ENCODE measurements around the gene ZFP91. TPM values are rescaled to one million over a fixed set of nuclear protein-coding genes. Genes with fewer than 3 reads are reported as not detected.

ZFP91 gene
- total RNA-seq, 4 donors from 2014 or later = 45.9 to 52.4 (median 47.5) TPM

DNA sequence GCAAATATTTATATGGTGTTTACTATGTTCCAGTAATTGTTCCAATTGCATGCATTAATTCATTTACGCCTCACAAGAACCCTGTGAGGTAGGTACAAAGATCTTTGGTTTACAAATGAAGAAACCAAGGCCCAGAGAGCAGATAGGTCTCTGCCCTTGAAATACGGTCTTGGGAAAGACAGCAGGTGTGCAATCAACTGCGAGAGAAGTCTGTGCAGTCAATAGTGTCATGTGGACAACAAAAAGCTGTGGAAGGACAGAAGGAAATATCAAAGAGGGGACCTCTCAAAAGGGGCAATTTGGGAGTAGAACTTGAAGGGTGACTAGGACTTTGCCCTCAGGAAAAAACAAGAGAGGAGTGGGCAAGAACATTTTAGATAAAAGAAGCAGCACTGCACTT, 52.5 kb downstream of the ZFP91 start:
- Histone ChIP-seq H3K27me3 (no peaks in the 10 kb centered on the region), H3K27ac (no peak overlapping the region)
- no peak for DNase-seq (ENCODE audit: low spot score in 2 of 2)

DNA sequence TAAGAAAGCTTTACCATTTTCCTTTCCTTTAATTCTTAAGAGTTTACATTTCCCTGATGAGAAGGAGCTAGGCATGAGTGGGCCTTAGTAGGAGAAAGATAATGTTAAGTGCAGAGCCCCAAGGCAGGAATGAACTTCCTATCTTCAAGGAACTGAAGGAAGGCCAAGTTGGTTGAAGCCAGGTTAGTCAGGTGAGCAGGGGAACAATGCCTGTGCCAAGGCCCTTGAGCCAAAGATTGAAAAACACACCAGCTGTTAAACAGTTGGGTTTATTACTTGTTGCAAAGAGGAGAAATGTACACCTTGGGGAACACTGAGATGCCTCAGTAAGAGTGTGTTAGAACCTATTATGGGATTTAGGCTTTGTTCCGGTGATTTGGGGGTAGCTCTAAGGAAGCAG, 53.6 kb downstream of the ZFP91 start:
- H3K27ac ChIP-seq = no peak overlapping the region
- 79% methylated on average over 1 of the region's 1 CpG for WGBS
- H3K36me3 ChIP-seq = no peaks in the 10 kb centered on the region
- TF ChIP-seq, protein P1, sequence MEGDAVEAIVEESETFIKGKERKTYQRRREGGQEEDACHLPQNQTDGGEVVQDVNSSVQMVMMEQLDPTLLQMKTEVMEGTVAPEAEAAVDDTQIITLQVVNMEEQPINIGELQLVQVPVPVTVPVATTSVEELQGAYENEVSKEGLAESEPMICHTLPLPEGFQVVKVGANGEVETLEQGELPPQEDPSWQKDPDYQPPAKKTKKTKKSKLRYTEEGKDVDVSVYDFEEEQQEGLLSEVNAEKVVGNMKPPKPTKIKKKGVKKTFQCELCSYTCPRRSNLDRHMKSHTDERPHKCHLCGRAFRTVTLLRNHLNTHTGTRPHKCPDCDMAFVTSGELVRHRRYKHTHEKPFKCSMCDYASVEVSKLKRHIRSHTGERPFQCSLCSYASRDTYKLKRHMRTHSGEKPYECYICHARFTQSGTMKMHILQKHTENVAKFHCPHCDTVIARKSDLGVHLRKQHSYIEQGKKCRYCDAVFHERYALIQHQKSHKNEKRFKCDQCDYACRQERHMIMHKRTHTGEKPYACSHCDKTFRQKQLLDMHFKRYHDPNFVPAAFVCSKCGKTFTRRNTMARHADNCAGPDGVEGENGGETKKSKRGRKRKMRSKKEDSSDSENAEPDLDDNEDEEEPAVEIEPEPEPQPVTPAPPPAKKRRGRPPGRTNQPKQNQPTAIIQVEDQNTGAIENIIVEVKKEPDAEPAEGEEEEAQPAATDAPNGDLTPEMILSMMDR (IDR thresholded peaks at IDR 0.05) = no peak
- TF ChIP-seq POLR2A (IDR thresholded peaks at IDR 0.05) = no peak
- TF ChIP-seq EP300 (IDR thresholded peaks at IDR 0.05) = no peak
- TF ChIP-seq POLR2AphosphoS5 (IDR thresholded peaks at IDR 0.05) = no peak
- no peaks in the 10 kb centered on the region for H3K27me3 ChIP-seq
- H3K9me3 ChIP-seq = no peaks in the 10 kb centered on the region
- peaks cover 11% of the 10 kb centered on the region for H3K4me1 ChIP-seq
- no peak for DNase-seq (ENCODE audit: low spot score in 2 of 2)
- no peak overlapping the region for H3K4me3 ChIP-seq

More for the DNA sequence above, 52.5 kb downstream of the ZFP91 start:
- H3K36me3 ChIP-seq = no peaks in the 10 kb centered on the region
- no peak overlapping the region for H3K4me3 ChIP-seq
- TF ChIP-seq POLR2A (IDR thresholded peaks at IDR 0.05) = no peak
- no peak for TF ChIP-seq EP300 (IDR thresholded peaks at IDR 0.05)
- TF ChIP-seq POLR2AphosphoS5 (IDR thresholded peaks at IDR 0.05) = no peak
- TF ChIP-seq, protein P1 (IDR thresholded peaks at IDR 0.05) = no peak
- WGBS = 92% methylated on average over 3 of the region's 3 CpGs
- H3K4me1 ChIP-seq = peaks cover 21% of the 10 kb centered on the region
- H3K9me3 ChIP-seq = no peaks in the 10 kb centered on the region

DNA sequence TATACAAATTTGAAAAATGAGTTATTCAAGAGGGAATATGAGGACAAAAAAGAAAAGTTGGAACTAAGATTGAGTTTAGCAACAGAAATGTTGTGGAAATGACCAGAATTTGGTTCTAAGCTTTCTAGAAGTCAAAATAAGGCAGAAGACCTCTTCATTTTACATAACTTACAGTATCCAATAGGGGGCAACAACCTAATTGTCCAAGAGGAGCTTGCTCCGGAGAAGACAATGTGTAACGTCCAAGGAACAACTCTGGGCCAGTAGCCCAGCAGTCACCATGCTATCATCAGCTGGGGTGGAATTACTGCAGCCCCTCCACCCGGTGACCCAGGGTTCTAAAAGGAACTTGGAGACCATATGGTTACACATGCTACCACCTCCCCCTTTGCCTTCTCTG, 57.7 kb downstream of the ZFP91 start:
- H3K4me1 ChIP-seq = peaks cover 11% of the 10 kb centered on the region
- no peak overlapping the region for H3K27ac ChIP-seq
- 62% methylated on average over 3 of the region's 3 CpGs for WGBS
- H3K4me3 ChIP-seq = no peak overlapping the region
- no peak for TF ChIP-seq POLR2AphosphoS5 (IDR thresholded peaks at IDR 0.05)
- no peak for TF ChIP-seq EP300 (IDR thresholded peaks at IDR 0.05)
- no peak for TF ChIP-seq POLR2A (IDR thresholded peaks at IDR 0.05)
- TF ChIP-seq, protein P1 (IDR thresholded peaks at IDR 0.05) = no peak
- no peaks in the 10 kb centered on the region for H3K36me3 ChIP-seq
- H3K27me3 ChIP-seq = no peaks in the 10 kb centered on the region
- DNase-seq (ENCODE audit: low spot score in 2 of 2) = no peak
- H3K9me3 ChIP-seq = no peaks in the 10 kb centered on the region

DNA sequence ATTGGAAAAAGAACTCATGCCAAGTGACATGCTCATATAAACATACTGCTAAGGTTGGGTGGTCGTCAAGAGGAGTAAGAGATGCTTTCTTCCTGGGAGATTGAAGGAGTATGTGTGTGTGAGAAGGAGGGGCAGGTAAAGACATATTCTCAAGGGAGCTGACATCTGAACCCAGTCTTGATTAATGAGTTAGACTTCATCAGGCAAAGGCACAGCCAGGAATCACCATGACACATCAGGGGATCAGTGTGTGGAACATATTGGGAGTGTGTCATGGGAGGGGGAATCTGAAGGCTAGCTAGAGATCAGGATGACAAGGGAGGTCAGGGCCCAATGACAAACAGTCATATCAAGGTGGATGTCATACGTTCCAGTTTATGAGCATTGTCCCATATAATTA, 58.5 kb downstream of the ZFP91 start:
- no peak overlapping the region for H3K27ac ChIP-seq
- no peaks in the 10 kb centered on the region for H3K27me3 ChIP-seq
- no peak for TF ChIP-seq POLR2A (IDR thresholded peaks at IDR 0.05)
- TF ChIP-seq EP300 (IDR thresholded peaks at IDR 0.05) = no peak
- TF ChIP-seq, protein P1 (IDR thresholded peaks at IDR 0.05) = no peak
- no peak for TF ChIP-seq POLR2AphosphoS5 (IDR thresholded peaks at IDR 0.05)
- H3K4me3 ChIP-seq = no peak overlapping the region
- DNase-seq (ENCODE audit: low spot score in 2 of 2) = no peak
- H3K9me3 ChIP-seq = no peaks in the 10 kb centered on the region
- peaks cover 11% of the 10 kb centered on the region for H3K4me1 ChIP-seq
- WGBS = 50% methylated on average over 2 of the region's 2 CpGs
- no peaks in the 10 kb centered on the region for H3K36me3 ChIP-seq

DNA sequence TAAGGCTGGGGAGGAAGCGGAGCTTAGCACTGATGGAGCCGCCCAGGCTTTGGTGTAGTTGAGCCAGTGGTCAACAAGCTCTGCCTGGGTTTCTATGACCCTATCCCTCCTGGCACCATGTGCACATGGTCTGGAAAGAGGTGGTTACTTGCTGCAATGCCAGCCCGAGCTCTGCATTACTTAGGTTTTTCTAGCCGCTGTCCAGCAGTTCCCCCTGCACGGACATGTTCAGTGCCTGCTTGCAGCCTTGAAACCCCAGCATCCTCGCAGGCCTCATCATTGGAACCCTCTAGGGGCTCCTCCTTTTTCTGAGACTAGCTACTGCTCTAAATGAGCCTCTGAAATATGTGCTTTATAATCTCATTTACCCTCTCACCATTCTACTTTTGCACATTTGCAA, 60.2 kb downstream of the ZFP91 start:
- WGBS = 91% methylated on average over 6 of the region's 6 CpGs
- Histone ChIP-seq H3K9me3 (no peaks in the 10 kb centered on the region), H3K4me3 (no peak overlapping the region), H3K4me1 (peaks cover 11% of the 10 kb centered on the region), H3K36me3 (no peaks in the 10 kb centered on the region), H3K27me3 (no peaks in the 10 kb centered on the region), H3K27ac (no peak overlapping the region)
- DNase-seq (ENCODE audit: low spot score in 2 of 2) = no peak
- TF ChIP-seq, protein P1 (IDR thresholded peaks at IDR 0.05) = no peak
- TF ChIP-seq EP300 (IDR thresholded peaks at IDR 0.05) (no peak), POLR2A (IDR thresholded peaks at IDR 0.05) (no peak), POLR2AphosphoS5 (IDR thresholded peaks at IDR 0.05) (no peak)
